Mesenchymal stem cell (in vitro differentiated cells and primary cell): ENCODE measurements around the gene AKAP6.

Experiments
- DNase-seq: peaks from one replicate; pipeline ENCODE4 v3.0.0-alpha.2; 2013
- H2AFZ ChIP-seq: one replicate; pipeline ENCODE4 v1.6.1; 2013; ENCODE audit warnings: low read depth, mild to moderate bottlenecking, control low read depth, inconsistent platforms, low read length, moderate library complexity
- H2AK5ac ChIP-seq: 2 replicates; pipeline ENCODE4 v1.6.1; 2013; ENCODE audit warnings: low read length, moderate library complexity, mild to moderate bottlenecking, inconsistent platforms; ENCODE audit not compliant: severe bottlenecking
- H2BK120ac ChIP-seq: one replicate; pipeline ENCODE4 v1.6.1; 2013; ENCODE audit warnings: low read depth, mild to moderate bottlenecking, inconsistent platforms, low read length, moderate library complexity
- H2BK12ac ChIP-seq, 2 experiments: one replicate each; pipeline ENCODE4 v1.6.1; 2013; ENCODE audit warnings: inconsistent platforms in 2 of 2, low read length in 2 of 2, mild to moderate bottlenecking in 2 of 2, moderate library complexity in 2 of 2, control low read depth in 1 of 2
- H2BK15ac ChIP-seq: one replicate; pipeline ENCODE4 v1.6.1; 2013; ENCODE audit warnings: mild to moderate bottlenecking, low read depth, inconsistent platforms; ENCODE audit not compliant: poor library complexity, severe bottlenecking
- H2BK5ac ChIP-seq: 2 replicates; pipeline ENCODE4 v1.6.1; 2013; ENCODE audit warnings: low read depth, mild to moderate bottlenecking, low read length, control low read depth, inconsistent platforms; ENCODE audit not compliant: poor library complexity, severe bottlenecking
- H3K14ac ChIP-seq, 2 experiments: one replicate each; pipeline ENCODE4 v1.6.1; 2013; ENCODE audit warnings: inconsistent platforms in 2 of 2, low read length in 2 of 2, control low read depth in 1 of 2, mild to moderate bottlenecking in 1 of 2, moderate library complexity in 1 of 2
- H3K18ac ChIP-seq, 2 experiments: one replicate each; pipeline ENCODE4 v1.6.1; 2013; ENCODE audit warnings: inconsistent platforms in 2 of 2, low read length in 2 of 2, control low read depth in 1 of 2, low read depth in 1 of 2, mild to moderate bottlenecking in 1 of 2
- H3K23ac ChIP-seq, 2 experiments: one replicate each; pipeline ENCODE4 v1.6.1; 2013; ENCODE audit warnings: inconsistent platforms in 2 of 2, low read length in 2 of 2, mild to moderate bottlenecking in 2 of 2, moderate library complexity in 2 of 2, control low read depth in 1 of 2
- H3K27ac ChIP-seq: 2 replicates; pipeline ENCODE4 v1.5.1; 2013; ENCODE audit warnings: mild to moderate bottlenecking, moderate library complexity, low read length, control low read depth, inconsistent platforms; ENCODE audit not compliant: poor library complexity, severe bottlenecking
- H3K27me3 ChIP-seq, 2 experiments: 2 replicates each; pipeline versions ENCODE4 v1.6.1 to v1.7.0; 2013; ENCODE audit warnings: low read length in 2 of 2, mild to moderate bottlenecking in 2 of 2, moderate library complexity in 2 of 2, control low read depth in 1 of 2, inconsistent platforms in 1 of 2; ENCODE audit not compliant: control insufficient read depth in 1 of 2, insufficient read depth in 1 of 2
- H3K36me3 ChIP-seq, 2 experiments: 2 replicates each; pipeline versions ENCODE4 v1.6.1 to v1.7.0; 2013; ENCODE audit warnings: low read length in 2 of 2, control low read depth in 1 of 2, inconsistent platforms in 1 of 2, low read depth in 1 of 2, mild to moderate bottlenecking in 1 of 2; ENCODE audit not compliant: insufficient read depth in 2 of 2, control insufficient read depth in 1 of 2
- H3K4ac ChIP-seq, 2 experiments: one replicate each; pipeline ENCODE4 v1.6.1; 2013; ENCODE audit warnings: inconsistent platforms in 2 of 2, low read length in 2 of 2, mild to moderate bottlenecking in 2 of 2, moderate library complexity in 2 of 2, control low read depth in 1 of 2, low read depth in 1 of 2
- H3K4me1 ChIP-seq: 2 replicates; pipeline ENCODE4 v1.6.1; 2013; ENCODE audit warnings: low read depth, low read length, control low read depth; ENCODE audit not compliant: control insufficient read depth, insufficient read depth
- H3K4me2 ChIP-seq: 2 replicates; pipeline ENCODE4 v1.6.1; 2013; ENCODE audit warnings: low read length, mild to moderate bottlenecking, inconsistent platforms; ENCODE audit not compliant: poor library complexity, severe bottlenecking
- H3K4me3 ChIP-seq, 2 experiments: 2 replicates each; pipeline versions ENCODE4 v1.5.1 to v1.7.0; 2013; ENCODE audit warnings: low read length in 2 of 2, mild to moderate bottlenecking in 2 of 2, control low read depth in 1 of 2, low read depth in 1 of 2; ENCODE audit not compliant: insufficient read depth in 1 of 2
- H3K79me1 ChIP-seq: replicated peaks from 2 replicates; pipeline ENCODE4 v1.6.1; 2013; ENCODE audit warnings: mild to moderate bottlenecking, control low read depth, low read length, inconsistent platforms; ENCODE audit not compliant: poor library complexity, severe bottlenecking
- H3K9ac ChIP-seq: 2 replicates; pipeline ENCODE4 v1.7.0; 2013; ENCODE audit warnings: mild to moderate bottlenecking, low read length, moderate library complexity
- H3K9me3 ChIP-seq: 2 replicates; pipeline ENCODE4 v1.7.0; 2013; ENCODE audit warnings: mild to moderate bottlenecking, low read length; ENCODE audit not compliant: control insufficient read depth
- H4K8ac ChIP-seq: one replicate; pipeline ENCODE4 v1.6.1; 2013; ENCODE audit warnings: inconsistent platforms, mild to moderate bottlenecking, low read length, moderate library complexity
- H4K91ac ChIP-seq: one replicate; pipeline ENCODE4 v1.6.1; 2013; ENCODE audit warnings: mild to moderate bottlenecking, low read length, inconsistent platforms
- WGBS: methylation state at CpG from one replicate; pipeline ENCODE4 v1.1.7; 2013; ENCODE audit warnings: mixed read lengths; 5-methylcytosine and 5-hydroxymethylcytosine counted together

The AKAP6 gene

DNA sequence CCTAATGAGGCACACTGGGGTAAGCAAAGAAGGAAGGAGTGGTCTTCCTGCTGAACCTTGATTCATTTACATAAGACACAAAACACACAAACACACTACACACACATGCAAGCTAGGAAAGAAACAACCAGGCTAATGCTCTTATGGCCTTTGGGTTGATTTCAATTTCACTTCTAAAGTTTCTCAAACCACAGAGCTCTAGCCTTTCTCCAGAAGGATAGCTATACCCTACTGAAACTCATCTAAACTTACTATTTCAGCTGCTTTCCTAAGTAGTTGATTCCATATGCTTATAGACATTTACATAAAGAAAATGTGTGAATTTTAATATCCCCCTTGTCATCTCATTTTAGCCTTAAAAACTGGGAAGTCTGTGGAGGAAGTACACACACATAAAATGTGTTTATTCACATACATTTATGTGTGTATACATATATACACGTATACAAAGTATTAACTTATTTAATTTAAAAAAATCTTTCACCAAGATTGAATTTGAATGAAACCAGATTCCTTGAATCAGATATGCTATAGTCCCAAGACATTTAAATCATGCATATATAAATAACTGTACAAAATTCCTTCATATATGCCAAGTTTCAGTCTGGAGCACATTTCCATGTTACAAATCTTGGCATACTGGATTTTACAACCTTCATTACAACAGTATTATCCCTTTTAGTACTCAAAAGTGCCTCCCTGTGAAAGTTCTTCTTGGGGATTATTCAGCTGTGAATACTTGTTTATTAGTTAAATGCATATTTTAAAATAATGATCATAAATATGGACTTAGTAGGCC is 377.8 kb downstream of the AKAP6 start:
- Histone ChIP-seq H3K4ac (no peak overlapping the region), H3K27ac (no peak overlapping the region), H3K27me3 (no peaks in the 10 kb centered on the region), H3K79me1 (no peaks in the 10 kb centered on the region), H3K9me3 (no peaks in the 10 kb centered on the region), H3K36me3 (no peaks in the 10 kb centered on the region), H3K18ac (no peak overlapping the region), H4K91ac (no peak overlapping the region), H2BK5ac (no peak overlapping the region), H3K14ac (no peak overlapping the region), H2BK12ac (peak overlapping the region in 1 of 2 experiments; percentile 72), H3K4me2 (no peak overlapping the region), H3K4me1 (no peaks in the 10 kb centered on the region), H2BK120ac (no peak overlapping the region), H3K23ac (no peak overlapping the region), H2BK15ac (no peak overlapping the region), H2AFZ (no peak overlapping the region), H3K4me3 (no peak overlapping the region), H4K8ac (no peak overlapping the region), H2AK5ac (no peak overlapping the region), H3K9ac (peak overlapping the region; percentile 4)
- no CpG with 5 or more reads among the region's 1 CpG for WGBS
- no peak for DNase-seq

DNA sequence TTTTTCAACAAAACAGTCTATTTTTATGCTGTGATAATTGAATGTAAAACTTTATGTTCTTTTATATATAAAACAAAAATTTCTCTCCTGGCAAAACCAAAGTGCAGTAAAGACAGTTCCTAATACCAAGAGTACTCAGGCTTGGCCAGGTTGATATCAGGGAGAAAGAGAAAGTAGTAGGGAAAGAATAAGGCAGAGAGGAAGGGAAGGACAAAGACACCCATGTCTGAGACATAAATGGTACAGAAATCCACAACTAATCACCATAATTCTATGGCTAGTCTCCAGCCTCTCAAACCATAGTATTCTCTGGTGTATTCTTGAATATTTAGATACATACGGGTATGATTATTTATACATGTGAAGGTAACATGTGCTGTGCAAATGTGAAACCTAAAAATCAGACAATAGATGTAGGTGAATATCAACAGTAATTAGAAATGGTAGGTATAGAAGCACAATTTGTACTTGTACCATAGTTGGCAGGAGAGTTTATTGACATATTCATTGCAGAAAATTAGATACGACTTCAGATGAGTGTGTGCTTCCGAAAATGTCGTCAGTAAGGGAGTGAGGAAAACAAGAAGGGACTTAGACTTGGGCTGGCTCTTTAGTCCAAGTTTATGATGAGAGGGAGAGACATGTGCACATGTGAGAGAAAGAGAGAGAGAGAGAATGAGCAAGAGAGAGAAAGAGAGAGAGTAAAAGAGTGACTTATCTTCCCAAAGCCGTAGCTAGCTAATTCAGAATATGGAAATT is 378.8 kb downstream of the AKAP6 start:
- H2AK5ac ChIP-seq: no peak overlapping the region
- no peaks in the 10 kb centered on the region for H3K27me3 ChIP-seq
- no peak overlapping the region for H3K18ac ChIP-seq
- H3K36me3 ChIP-seq: no peaks in the 10 kb centered on the region
- 99% methylated on average over 4 of the region's 5 CpGs for WGBS
- DNase-seq: no peak
- H3K4me2 ChIP-seq: no peak overlapping the region
- no peak overlapping the region for H2AFZ ChIP-seq
- no peak overlapping the region for H2BK15ac ChIP-seq
- no peaks in the 10 kb centered on the region for H3K4me1 ChIP-seq
- H3K27ac ChIP-seq: no peak overlapping the region
- no peak overlapping the region for H4K8ac ChIP-seq
- no peak overlapping the region for H2BK120ac ChIP-seq
- H2BK12ac ChIP-seq: no peak overlapping the region
- no peak overlapping the region for H3K4me3 ChIP-seq
- no peak overlapping the region for H3K14ac ChIP-seq
- H3K9me3 ChIP-seq: no peaks in the 10 kb centered on the region
- no peak overlapping the region for H3K4ac ChIP-seq
- no peaks in the 10 kb centered on the region for H3K79me1 ChIP-seq
- H4K91ac ChIP-seq: no peak overlapping the region
- H3K23ac ChIP-seq: no peak overlapping the region
- H3K9ac ChIP-seq: peak overlapping the region; percentile 83
- no peak overlapping the region for H2BK5ac ChIP-seq

DNA sequence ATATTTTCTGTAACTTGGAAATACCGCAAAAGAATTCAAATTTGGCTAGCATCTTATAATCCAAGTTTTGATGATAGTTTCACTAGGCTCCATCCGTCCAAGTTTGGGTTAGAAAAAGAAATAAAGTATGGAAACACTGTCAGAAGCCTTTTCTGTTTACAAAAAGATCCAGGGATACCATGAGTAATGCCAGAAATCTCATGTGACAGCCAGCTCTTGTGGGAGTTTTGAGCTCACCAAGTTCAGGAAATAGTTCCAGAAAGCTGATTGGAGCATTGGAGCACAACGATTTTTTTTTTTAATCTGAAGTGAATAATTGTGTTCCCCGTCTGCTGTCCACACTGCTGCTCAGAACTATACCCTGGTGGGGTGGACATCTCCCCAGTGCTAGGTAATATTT is 379.9 kb downstream of the AKAP6 start:
- no peak overlapping the region for H3K4ac ChIP-seq
- no peak overlapping the region for H2AFZ ChIP-seq
- H3K14ac ChIP-seq: no peak overlapping the region
- no peak overlapping the region for H2BK5ac ChIP-seq
- no peak overlapping the region for H3K27ac ChIP-seq
- no peak overlapping the region for H3K23ac ChIP-seq
- peak overlapping the region; percentile 83 for H3K9ac ChIP-seq
- no peak overlapping the region for H2AK5ac ChIP-seq
- H3K4me1 ChIP-seq: no peaks in the 10 kb centered on the region
- no peak overlapping the region for H3K4me3 ChIP-seq
- no peaks in the 10 kb centered on the region for H3K27me3 ChIP-seq
- no peak overlapping the region for H4K91ac ChIP-seq
- WGBS: 51% methylated on average over 4 of the region's 4 CpGs
- no peak overlapping the region for H4K8ac ChIP-seq
- no peak overlapping the region for H2BK15ac ChIP-seq
- peak overlapping the region in 1 of 2 experiments; percentile 54 for H3K18ac ChIP-seq
- no peaks in the 10 kb centered on the region for H3K36me3 ChIP-seq
- no peaks in the 10 kb centered on the region for H3K9me3 ChIP-seq
- DNase-seq: peak; percentile 83
- no peak overlapping the region for H3K4me2 ChIP-seq
- no peaks in the 10 kb centered on the region for H3K79me1 ChIP-seq
- no peak overlapping the region for H2BK12ac ChIP-seq
- no peak overlapping the region for H2BK120ac ChIP-seq

DNA sequence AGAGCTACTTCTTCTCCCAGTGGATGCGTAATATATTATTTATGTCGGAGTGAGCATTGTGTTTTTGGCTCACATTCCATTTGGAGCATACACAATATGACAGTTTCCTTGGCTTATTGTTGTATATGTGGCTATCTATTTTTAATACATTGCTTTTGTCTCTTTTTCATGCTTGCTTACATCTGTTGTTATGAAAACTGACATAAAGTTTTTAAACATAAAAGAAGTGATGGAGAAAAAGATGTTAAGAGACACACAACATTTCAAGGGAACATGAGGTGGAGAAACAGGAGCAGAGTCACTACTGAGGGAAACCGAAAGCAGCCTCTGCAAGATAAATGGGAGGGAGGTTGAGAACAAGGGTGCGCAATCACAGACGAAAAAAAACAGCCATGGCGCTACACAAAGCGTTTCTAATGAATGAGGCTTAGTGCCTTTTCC is 381.2 kb downstream of the AKAP6 start:
- no peak overlapping the region for H2AFZ ChIP-seq
- no peak overlapping the region for H2BK5ac ChIP-seq
- H4K91ac ChIP-seq: no peak overlapping the region
- no peaks in the 10 kb centered on the region for H3K79me1 ChIP-seq
- no peaks in the 10 kb centered on the region for H3K4me1 ChIP-seq
- H2BK12ac ChIP-seq: no peak overlapping the region
- H3K14ac ChIP-seq: no peak overlapping the region
- H3K23ac ChIP-seq: no peak overlapping the region
- H3K4me2 ChIP-seq: no peak overlapping the region
- peak overlapping the region; percentile 23 for H2BK15ac ChIP-seq
- H4K8ac ChIP-seq: no peak overlapping the region
- H3K9ac ChIP-seq: peak overlapping the region; percentile 83
- WGBS: 98% methylated on average over 6 of the region's 7 CpGs
- no peak overlapping the region for H3K27ac ChIP-seq
- H2BK120ac ChIP-seq: no peak overlapping the region
- H3K9me3 ChIP-seq: no peaks in the 10 kb centered on the region
- H3K27me3 ChIP-seq: no peaks in the 10 kb centered on the region
- H3K4ac ChIP-seq: no peak overlapping the region
- H3K4me3 ChIP-seq: peak overlapping the region in 1 of 2 experiments; percentile 67
- no peak overlapping the region for H2AK5ac ChIP-seq
- no peak for DNase-seq
- H3K18ac ChIP-seq: no peak overlapping the region
- no peaks in the 10 kb centered on the region for H3K36me3 ChIP-seq
